ENCODE measurements around the gene PAPOLG. TPM values are rescaled to one million over a fixed set of nuclear protein-coding genes. Genes with fewer than 3 reads are reported as not detected.
"Not testable (repeated sequence)": the region's sequence is repeated elsewhere in the genome, so short reads cannot be mapped to it uniquely, and the experiment has no call there.

Gene PAPOLG
- total and polyA plus RNA-seq, 12 donors = 4.5 to 18.5 (median 10.6) TPM

DNA sequence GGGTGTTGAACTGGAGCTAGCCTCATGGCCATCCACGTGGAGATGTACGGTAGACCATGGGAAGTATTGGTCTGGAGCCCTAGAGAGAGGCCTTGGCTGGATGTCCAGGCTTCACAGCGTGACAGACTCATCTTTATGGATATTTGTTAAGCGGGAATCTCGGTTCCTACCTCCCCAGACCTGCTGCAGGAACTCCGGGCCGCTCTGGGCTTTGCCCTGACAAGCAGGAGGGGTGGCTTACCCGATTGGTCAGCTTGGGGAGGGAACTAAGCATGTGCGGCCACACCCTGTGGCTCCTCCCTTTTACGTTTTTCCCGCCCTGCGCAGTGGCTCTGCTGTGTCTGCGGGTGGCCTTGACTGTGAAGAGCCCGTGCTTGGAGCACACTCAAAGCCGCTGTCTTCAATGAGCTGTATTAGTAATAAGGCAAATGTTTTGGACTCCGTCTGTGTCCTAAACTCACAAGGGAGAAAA is 52.3 kb downstream of the PAPOLG start:
- no peak for TF ChIP-seq POLR2A (IDR thresholded peaks at IDR 0.05)
- TF ChIP-seq, protein P1, sequence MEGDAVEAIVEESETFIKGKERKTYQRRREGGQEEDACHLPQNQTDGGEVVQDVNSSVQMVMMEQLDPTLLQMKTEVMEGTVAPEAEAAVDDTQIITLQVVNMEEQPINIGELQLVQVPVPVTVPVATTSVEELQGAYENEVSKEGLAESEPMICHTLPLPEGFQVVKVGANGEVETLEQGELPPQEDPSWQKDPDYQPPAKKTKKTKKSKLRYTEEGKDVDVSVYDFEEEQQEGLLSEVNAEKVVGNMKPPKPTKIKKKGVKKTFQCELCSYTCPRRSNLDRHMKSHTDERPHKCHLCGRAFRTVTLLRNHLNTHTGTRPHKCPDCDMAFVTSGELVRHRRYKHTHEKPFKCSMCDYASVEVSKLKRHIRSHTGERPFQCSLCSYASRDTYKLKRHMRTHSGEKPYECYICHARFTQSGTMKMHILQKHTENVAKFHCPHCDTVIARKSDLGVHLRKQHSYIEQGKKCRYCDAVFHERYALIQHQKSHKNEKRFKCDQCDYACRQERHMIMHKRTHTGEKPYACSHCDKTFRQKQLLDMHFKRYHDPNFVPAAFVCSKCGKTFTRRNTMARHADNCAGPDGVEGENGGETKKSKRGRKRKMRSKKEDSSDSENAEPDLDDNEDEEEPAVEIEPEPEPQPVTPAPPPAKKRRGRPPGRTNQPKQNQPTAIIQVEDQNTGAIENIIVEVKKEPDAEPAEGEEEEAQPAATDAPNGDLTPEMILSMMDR (IDR thresholded peaks at IDR 0.05) = no peak
- intact Hi-C loops (cut with DNase I) = no loop called here
- H3K4me3 ChIP-seq = no peak overlapping the region
- no peaks in the 10 kb centered on the region for H3K36me3 ChIP-seq (replicated peaks in 1 of 2)
- H3K4me1 ChIP-seq (replicated peaks in 1 of 2) = no peaks in the 10 kb centered on the region
- 92 to 97% (median 93%) methylated on average over 15 to 16 of the region's 16 CpGs for WGBS, 4 donors
- H3K27me3 ChIP-seq = no peaks in the 10 kb centered on the region
- H3K27ac ChIP-seq = no peak overlapping the region
- no peaks in the 10 kb centered on the region for H3K9me3 ChIP-seq (replicated peaks in 1 of 3)
- peak in 1 of 7 donors; percentile 40 for DNase-seq

DNA sequence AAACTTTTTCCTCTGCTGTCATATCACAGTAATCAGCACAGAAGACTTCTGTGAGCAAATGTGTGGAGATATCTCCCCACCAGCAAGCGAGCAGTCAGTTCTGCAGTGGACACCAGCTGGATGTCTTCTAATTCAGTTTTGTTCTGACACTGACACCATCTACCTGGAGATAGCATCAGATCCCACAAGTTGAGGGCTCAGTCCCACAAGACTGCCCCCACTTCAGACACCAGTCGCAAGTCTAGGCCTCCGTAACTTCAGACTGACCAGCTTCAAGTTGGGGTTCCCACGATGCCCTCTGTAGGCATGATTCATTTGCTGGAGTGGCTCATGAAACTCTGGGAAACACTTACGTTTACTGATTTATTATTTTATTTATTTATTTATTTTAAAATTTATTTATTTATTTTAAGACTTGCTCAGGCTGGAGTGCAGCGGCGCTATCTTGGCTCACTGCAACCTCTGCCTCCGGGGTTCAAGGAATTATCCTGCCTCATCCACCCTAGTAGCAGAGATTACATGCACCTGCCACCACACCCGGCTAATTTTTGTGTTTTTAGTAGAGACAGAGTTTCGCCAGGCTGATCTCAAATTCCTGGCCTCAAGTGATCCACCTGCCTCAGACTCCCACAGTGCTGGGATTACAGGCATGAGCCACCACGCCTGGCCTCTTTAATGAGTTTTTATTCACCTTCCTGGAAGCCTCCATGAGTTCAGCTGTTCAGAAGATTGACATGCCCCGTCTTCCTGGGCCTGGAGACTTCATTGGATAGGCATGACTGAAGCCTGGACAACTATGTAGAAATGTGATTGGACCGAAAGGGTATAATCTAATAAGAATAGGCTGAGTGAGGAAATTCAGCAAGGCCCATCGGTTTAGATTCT is 55.7 kb downstream of the PAPOLG start:
- Histone ChIP-seq H3K36me3 (replicated peaks in 1 of 2) (no peaks in the 10 kb centered on the region), H3K9me3 (replicated peaks in 1 of 3) (no peaks in the 10 kb centered on the region), H3K27ac (no peak overlapping the region), H3K27me3 (no peaks in the 10 kb centered on the region), H3K4me3 (no peak overlapping the region), H3K4me1 (replicated peaks in 1 of 2) (no peaks in the 10 kb centered on the region)
- WGBS, 4 donors = 91 to 94% (median 92%) methylated on average over 14 of the region's 14 CpGs
- TF ChIP-seq, protein P1 (IDR thresholded peaks at IDR 0.05) = no peak
- TF ChIP-seq POLR2A (IDR thresholded peaks at IDR 0.05) = no peak
- intact Hi-C loops (cut with DNase I) = loop anchor here in 1 of 2 donors (10.0 kb wide), 1 partner anchor 183 kb away; no protein-coding TSS in a partner anchor
- peak in 1 of 7 donors; percentile 15 for DNase-seq

DNA sequence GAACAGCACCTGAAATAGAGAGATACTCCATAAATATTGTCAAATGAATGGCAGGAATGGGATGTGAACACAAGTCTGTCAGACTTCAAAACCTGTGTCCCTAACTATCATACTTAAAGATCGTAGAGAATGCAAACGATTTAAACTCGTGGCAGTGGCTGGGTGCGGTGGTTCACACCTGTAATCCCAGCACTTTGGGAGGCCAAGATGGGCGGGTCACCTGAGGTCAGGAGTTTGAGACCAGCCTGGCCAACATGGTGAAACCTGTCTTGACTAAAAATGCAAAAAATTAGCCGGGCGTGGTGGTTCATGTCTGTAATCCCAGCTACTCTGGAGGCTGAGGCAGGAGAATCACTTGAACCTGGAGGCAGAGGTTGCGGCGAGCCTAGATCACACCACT is 61.1 kb downstream of the PAPOLG start:
- not testable (repeated sequence) for H3K36me3 ChIP-seq (replicated peaks in 1 of 2); H3K4me1 ChIP-seq (replicated peaks in 1 of 2); H3K4me3 ChIP-seq; H3K9me3 ChIP-seq (replicated peaks in 1 of 3); H3K27me3 ChIP-seq; H3K27ac ChIP-seq
- 89 to 92% (median 90%) methylated on average over 9 of the region's 9 CpGs for WGBS, 4 donors
- intact Hi-C loops (cut with DNase I) = loop anchor here in 1 of 2 donors (10.0 kb wide), 1 partner anchor 178 kb away; no protein-coding TSS in a partner anchor
- peak in 1 of 7 donors; percentile 21 for DNase-seq

DNA sequence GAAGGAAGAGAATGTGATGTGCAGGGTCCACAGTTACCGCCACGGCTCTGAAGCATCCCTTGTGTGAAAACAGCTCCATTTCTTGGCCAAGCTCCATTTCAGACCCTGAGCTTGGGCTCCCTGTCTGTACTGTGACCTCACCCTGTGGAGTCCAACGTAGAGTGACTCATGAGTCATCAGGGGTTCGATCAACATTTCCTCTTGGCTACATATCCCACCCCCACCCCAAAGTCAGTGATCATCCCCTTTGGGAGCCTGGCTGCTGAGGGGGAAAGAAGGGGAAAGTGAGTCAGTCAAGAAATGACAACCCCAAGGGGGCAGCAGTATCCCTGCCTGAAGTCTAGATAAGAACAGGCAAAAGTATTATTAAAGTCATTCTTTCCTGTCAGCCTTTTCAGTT is 62.2 kb downstream of the PAPOLG start:
- no peaks in the 10 kb centered on the region for H3K27me3 ChIP-seq
- no peak overlapping the region for H3K27ac ChIP-seq
- H3K9me3 ChIP-seq (replicated peaks in 1 of 3) = no peaks in the 10 kb centered on the region
- no peaks in the 10 kb centered on the region for H3K36me3 ChIP-seq (replicated peaks in 1 of 2)
- DNase-seq = peak in 2 of 7 donors; percentile 27 to 49
- H3K4me3 ChIP-seq = no peak overlapping the region
- intact Hi-C loops (cut with DNase I) = loop anchor here in 1 of 2 donors (10.0 kb wide), 1 partner anchor 177 kb away; no protein-coding TSS in a partner anchor
- no peak for TF ChIP-seq POLR2A (IDR thresholded peaks at IDR 0.05)
- TF ChIP-seq, protein P1 (IDR thresholded peaks at IDR 0.05) = peak in 2 of 6 experiments; percentile 7 to 12
- H3K4me1 ChIP-seq (replicated peaks in 1 of 2) = no peaks in the 10 kb centered on the region
- 52 to 70% (median 60%) methylated on average over 2 to 4 of the region's 4 CpGs for WGBS, 4 donors
